HG03439 (cell line): ENCODE measurements around the gene ERCC6.

Source experiments
- ATAC-seq: cut with Tn5 transposase; IDR thresholded peaks from one replicate; pipeline ENCODE4 v1.9.1; 2021; ENCODE audit warnings: mild to moderate bottlenecking, moderate library complexity; ENCODE audit not compliant: unreplicated experiment

The ERCC6 gene

DNA sequence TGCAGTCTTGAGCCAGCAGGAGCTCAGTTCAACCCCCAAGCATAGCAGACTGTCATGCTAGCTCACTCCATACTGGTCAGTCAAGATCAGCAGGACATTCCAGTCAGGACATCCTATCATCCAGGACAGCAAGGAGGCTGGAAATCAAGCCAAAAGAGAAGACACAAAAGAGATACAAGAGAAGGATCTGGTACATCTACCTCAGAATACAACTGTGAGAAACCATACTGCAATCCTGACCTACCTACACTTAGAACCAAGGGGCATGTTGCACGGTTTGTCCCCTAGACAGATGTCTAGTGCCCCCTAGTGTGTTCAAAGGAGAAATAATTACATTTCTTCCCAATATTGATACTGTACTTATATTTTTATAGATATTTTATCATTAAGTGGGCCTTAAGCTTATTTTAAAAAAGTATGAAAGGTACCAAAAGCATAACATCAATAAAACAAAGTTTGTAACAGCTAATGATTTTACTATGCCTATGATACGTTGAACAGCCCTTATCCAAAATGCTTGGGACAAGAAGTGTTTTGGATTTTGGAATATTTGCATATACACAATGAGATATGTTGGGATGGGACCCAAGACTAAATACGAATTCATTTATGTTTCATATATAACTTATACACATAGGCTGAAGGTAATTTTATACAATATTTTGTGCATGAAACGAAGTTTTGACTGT, 26.7 kb downstream of the ERCC6 start:
- ATAC-seq = no peak

DNA sequence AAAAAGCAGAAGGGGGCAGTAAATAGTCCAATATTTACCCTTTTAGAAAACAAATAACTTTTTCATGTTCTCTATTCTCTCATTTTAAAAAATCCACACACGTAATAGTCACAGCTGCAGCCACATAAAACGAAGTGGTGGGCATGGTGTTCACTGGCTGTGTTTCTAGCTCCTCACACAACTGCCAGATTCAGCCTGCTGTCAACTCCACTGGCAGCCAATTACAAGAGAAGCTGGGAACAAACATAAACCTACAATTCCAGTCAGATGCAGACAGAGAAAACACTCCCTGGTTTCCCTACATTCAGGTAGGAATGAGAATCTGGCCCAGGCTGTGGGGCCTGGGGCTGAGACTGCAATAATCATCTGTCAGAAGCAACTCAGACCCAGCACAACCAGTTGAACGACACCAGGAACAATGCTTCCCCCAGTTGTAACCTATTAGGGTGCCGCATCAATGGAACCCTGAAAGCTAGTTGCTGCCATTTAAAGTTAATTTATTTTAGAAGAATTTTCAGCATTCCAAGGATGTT, 29.1 kb downstream of the ERCC6 start:
- no peak for ATAC-seq

DNA sequence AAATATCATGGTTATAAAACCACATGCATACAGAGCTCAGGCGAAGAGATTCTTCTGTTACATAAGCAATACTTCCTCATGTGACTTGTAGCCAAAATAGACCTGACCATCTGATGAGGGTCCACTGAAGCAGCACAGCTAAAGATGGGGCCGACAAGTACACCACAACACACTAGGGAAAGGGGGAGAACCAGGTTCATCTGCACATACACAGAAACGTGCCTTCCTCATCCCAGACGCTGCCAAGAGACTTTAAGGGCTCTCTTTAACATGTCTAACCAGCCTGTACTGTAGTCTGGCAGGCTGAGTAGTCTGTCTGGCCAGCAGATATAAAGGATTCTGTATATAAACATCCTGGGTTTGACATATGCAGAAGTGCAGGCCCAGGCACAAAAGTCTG, 30.3 kb downstream of the ERCC6 start:
- no peak for ATAC-seq

DNA sequence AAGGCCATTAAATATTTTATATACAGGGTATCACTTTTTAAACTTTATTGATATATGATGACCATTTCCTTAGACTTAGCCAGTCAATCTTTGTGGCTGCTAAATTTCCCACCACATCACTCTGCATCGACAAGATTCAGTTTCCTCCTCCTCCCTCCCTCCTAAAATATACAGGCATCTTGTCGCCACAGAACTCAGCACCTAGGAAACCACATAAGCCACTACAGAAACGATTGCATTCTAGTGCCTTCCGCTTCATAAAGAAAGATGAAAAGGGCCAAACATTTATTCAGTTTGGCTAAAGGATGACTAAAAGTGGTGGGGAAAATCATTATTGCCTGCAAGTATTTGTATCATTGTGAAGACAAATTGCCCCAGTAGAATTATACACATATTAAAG, 30.7 kb downstream of the ERCC6 start:
- no peak for ATAC-seq

DNA sequence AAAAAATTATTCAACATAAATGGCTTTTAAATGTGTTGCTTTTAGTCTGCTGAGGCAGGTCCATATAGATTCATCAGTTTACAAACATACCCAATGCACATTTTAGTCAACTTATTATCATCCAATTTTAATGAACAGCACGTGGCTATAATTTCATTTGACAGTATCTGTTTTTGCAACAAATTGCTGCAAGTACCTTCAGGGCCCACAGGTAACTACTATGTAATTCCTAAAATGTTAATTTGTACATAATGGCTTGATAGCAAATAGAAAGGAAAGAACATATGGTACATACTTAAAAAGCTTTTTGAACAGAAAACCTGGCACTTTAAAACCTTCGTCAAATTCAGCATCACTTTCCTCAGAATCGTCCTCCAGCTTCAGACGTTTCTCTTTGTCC, 33.3 kb downstream of the ERCC6 start:
- no peak for ATAC-seq

DNA sequence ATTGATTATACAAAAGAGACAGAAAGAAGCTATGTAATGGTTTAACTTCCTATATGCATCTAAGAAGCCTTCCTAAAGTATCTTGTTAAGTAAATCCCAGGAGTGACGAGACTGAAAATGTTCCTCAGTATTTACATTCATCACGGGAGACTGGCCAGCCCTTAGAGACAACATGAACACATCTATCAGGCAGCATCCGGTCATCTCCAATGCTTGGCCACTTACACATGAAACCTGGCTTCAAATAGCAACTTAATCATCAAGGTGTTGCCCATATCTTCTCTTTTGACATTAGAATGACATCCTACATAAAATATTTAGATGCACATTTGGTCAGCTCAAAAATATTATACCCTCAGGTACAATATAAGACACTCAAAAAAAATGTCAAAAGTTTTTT, 33.8 kb downstream of the ERCC6 start:
- ATAC-seq = no peak

DNA sequence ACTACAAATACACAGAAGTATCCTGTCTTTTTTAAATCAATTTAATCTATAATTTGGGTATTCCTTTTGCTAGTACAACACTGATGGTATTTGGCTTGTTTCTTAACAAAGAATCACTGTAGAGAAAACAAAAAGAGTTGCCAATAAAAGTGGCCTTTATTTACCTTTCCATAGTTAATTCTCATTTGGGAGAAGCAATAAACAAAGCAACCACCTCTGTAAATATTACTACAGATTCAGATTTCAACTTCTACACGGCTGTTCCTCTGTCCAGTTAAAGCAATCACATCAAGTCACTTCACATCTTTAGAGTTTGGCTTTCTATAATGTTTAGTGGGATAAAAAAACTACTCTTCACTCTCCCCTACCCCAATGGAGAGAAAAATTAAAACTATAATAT, 34.4 kb downstream of the ERCC6 start:
- ATAC-seq = no peak

DNA sequence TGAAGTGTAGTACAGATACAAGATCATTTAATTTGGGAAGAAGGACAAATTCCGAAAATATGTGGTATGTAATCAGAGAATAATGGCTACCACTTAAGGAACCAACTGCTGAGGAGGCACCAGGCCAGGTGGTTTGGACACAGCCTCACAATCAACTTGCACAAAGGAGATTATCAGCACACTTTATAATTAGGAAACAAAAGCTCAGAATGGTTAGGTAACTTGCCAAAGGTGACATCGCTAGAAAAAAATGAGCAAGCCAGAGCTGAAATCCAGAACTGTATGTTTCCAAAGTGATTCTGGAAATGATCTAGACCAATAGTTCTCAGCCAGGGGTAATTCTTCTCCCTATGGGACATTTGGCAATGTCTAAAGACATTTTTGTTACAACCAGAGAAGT, 36.6 kb downstream of the ERCC6 start:
- no peak for ATAC-seq

DNA sequence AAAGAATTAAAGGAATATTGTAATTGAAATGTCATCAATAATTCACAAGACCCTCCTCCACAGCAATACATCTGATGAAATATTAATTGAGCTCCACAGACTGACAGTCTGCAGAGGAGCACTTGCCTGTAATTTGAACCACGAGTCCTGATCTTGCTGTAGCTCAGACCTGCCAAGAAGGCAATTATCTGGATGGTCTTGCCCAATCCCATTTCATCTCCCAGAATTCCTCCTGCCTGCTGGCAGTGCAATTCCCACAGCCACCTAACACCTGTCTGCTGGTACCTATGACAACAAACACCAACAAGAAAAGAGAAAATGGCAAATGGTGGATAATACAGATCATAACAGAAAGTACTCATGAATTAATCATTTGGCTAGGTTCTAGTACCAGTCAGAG, 38.5 kb downstream of the ERCC6 start:
- no peak for ATAC-seq

DNA sequence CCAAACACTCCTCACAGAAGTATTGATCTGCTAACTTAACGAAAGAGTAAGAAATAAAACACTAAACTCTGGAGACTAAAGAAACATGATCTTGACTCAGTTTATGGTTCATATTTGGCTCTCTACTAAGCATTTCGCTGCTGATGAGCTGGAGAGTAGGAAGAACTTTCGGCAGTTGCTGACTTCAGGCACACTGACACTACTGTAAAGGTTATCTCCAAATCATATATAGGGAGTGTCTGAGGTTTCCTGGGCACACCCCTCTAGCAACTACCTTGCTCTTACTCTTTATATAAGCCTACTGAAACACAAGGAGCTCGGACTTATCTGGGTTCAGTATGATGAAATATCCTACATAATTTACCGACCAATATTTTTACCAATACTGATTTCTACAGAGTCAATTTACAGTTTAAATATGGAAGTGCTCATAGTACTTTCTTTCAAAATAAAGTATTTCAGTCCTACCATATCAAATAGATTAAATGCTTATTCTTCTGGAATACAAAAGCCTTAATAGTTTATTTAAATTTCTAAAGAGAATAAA, 39.5 kb downstream of the ERCC6 start:
- ATAC-seq = no peak

DNA sequence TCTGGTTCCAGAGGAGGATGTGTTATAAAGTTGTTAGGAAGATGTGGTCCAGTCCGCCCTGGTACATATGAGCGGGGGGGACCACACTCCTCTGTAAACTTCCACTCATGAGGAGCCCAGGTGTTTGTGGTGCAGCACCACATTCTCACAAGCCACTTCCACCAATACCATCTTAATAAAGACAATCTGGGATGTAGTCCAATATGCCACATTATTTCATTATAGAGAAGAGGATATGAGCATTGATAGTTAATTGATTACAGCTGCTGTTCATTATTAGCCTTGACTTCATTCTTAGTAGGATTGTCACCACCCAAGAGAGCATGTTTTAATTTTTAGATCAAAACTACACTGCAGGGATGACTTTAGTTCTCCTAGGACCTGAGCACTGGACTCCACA, 40.5 kb downstream of the ERCC6 start:
- ATAC-seq = no peak

DNA sequence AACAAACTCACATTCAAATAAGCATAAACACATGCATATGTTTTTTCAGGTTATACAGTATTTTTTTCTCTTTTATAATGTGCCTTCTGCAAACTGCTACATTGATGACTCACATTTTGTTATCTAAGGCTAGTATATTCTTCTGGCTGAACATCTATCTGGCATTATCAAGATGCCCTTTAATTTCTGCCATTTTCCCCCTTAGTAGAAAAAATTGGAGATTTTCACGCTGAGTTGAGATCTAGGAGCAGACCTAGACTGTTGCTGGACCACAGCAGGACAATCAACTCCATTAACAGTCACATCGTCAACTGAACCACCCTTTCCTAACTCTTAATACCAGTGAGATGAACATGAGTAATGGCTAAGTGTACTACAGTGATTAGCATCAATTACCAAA, 41.6 kb downstream of the ERCC6 start:
- ATAC-seq = no peak

DNA sequence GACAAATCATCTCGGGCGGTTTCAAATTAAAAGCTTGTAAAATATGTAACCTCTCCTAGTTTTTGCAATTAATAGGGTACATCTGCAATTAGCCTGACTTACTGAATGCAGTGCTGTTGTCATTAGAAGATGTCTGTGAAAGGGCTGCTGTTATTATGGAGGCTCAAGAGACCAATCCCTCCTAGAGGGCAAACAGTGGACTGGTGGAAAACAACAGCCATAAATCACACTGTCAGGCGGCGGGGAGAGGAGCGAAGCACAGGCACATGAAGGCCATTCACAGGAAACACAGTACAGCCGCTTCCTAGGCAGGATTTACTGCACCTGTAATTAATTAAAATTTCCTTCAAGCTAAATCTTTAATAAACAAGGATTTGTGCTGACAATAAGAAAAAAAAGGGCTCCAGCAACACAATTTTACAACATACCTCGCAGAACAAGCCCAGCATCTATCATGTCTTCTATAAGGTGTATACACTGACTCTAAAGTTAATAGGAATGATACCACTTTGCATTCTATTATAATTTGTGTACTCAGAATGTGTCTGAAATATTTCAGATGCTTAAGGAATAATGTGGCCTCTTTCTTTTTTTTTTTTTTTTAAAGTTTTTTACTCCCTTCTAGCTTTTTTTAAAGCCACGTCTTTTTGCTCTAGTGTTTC, 50.7 kb downstream of the ERCC6 start:
- ATAC-seq = no peak

DNA sequence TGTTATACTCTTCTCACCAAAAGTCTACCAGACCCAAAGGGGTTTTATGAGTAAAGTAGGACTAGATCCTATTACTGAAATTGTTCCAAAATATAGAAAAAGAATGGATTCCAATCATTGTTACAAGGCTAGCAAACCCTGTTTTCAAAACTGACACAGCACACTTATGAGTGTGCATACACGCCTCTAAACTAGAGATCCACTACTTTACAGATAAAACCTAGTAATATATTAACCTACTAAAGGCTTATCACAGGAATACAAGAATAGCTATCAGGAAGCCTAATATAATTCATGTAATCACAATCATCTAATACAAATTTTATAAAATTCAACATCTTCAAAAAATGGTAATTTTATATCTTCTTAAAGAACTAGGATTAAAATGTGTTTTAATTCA, 52.2 kb downstream of the ERCC6 start:
- no peak for ATAC-seq

DNA sequence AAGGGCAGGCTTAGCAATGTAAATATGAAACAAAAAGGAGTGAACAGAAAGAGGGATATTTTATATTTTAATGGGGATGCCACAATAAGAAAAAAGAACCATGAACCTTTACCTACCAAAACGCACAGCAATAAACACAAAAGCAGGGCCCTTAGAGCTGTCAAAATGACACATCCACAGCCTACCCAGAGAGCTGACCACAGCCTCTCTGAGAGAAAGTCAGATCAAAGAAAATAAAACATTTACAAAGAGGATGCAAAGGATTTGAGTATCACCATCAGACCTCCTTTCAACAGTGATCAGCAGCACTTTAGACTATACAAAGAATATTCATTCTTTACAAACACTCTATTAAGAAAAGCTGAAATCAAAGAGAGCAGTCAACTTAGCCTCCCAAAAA, 52.9 kb downstream of the ERCC6 start:
- no peak for ATAC-seq

DNA sequence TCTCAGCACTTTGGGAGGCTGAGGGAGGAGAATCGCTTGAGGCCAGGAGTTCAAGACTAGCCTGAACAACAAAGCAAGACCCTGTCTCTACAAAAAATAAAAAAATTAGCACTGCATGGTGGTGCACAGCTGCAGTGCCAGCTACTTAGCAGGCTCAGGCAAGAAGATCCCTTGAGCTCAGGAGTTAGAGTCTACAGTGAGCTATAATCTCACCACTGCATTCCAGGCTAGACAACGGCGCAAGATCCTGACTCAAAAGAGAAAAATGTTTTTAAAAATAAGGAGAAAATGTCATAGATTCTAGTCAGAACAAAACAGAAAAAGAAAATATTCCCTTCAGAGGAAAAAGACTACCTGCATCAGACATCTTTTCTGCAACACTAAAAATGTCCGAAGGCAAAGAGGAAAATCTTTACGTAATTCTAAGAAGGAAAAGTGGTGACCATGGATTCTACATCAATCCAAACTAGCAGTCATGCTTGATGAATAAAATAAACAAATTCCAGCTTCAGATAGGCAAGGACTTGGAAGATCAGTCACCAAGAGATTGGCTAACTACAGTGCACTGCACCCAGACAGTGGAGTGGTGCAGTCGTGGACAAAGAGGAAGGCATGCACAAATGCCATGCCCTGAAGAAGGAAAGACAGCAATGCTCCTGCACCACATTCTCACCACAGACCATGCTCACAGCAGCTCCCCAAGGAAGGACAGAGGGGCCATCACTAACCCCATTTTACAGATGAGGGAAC, 54.3 kb downstream of the ERCC6 start:
- ATAC-seq = no peak

DNA sequence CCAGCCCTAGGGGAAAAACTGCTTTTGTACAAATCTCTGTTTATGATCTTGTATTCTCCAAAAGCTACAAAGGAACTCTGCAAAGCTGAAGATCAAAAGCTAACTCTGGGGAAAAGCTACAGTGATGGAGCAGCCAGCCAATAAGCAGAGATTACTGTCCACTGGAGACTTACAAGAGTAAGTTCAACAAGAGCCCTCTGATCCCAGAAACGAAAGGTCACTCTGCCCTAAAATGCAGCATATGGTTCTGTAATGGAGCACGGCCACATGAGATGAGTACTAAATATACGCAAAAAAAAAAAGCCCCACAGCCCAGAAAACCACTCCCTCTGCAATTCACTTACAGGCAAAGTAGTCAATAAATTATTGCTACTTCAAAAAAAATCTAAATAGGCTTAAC, 60.1 kb downstream of the ERCC6 start:
- ATAC-seq = no peak

DNA sequence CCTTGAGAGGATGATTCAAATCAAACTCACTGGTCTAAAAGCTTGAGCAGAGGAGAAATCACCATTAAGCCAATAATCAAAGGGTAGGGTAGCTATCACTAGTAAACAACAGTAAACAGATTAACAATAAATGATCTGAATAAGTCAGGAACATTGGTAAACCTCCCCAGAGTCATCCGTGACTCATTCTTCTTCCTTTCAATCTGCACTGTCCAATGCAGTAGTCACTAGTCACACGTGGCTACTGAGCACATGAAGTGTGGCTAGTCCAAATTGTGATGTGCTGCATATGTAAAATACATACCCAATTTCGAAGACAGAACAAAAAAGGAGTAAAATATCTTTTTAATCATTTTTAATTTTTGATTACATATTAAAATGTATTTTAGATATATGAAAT, 64.0 kb downstream of the ERCC6 start:
- no peak for ATAC-seq

DNA sequence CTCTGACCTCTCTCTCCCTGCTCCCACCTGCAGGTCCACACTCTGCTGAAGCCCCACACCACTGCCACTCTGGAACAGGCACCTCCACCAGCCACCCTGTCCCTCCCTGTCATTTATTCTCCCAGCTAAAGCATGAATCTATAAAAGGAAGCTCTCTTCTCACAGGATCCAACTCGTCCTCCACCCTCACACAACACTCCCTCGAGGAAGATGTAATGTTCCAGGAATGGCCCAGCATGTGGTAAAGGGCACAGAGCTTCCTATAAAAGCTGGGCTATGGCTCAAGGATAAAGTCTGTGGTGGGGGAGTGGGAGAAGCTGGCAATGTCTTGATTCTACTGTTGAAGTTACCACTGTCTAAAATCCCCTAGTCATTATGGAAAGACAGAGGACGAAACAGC, 67.4 kb downstream of the ERCC6 start:
- ATAC-seq = no peak

DNA sequence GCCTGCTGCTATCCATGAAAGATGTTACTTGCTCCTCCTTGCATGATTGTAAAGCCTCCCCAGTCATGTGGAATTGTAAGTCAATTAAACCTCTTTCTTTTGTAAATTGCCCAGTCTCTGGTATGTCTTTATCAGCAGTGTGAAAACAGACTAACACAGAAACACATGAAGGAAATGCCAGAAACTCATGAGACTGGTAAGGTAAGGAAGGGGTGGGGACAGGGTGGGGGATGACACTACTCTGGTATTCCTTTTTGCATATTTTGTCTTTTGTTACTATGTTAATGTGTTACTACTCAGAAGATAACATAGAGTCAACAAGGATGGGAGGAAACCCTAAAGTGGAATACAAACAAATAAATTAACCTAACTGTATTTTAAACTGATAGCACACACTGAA, 73.2 kb downstream of the ERCC6 start:
- ATAC-seq = no peak
